Measurements from ENCODE around the gene SEMA6D.

DNA sequence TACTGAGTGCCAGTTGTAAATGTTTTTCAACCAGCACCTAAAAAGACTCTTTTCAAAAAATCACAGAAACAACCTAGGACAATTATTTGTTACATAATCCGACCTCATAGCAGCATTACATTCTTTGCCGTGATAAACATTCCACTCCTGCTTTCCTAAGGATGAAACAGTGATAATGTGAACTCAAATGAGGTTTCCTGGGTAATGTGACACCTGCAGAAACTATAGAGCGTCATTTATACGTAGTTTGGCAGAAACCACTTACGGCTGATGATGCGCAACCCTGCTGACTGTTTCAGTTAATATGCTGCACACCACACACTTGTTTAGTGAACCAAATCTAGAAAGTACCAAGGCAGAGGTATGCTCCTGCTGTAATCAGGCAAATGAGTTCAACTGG is 55.8 kb downstream of the SEMA6D start:
- TF ChIP-seq, protein P1, sequence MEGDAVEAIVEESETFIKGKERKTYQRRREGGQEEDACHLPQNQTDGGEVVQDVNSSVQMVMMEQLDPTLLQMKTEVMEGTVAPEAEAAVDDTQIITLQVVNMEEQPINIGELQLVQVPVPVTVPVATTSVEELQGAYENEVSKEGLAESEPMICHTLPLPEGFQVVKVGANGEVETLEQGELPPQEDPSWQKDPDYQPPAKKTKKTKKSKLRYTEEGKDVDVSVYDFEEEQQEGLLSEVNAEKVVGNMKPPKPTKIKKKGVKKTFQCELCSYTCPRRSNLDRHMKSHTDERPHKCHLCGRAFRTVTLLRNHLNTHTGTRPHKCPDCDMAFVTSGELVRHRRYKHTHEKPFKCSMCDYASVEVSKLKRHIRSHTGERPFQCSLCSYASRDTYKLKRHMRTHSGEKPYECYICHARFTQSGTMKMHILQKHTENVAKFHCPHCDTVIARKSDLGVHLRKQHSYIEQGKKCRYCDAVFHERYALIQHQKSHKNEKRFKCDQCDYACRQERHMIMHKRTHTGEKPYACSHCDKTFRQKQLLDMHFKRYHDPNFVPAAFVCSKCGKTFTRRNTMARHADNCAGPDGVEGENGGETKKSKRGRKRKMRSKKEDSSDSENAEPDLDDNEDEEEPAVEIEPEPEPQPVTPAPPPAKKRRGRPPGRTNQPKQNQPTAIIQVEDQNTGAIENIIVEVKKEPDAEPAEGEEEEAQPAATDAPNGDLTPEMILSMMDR (IDR thresholded peaks at IDR 0.05) = no peak
- TF ChIP-seq POLR2A (IDR thresholded peaks at IDR 0.05) = no peak

All from sigmoid colon (tissue), 3 donors.